Uterus (tissue), 4 donors: ENCODE results near the gene ANKRD11. TPM values are rescaled to one million over a fixed set of nuclear protein-coding genes. Genes with fewer than 3 reads are reported as not detected.
"Not testable (repeated sequence)": the region's sequence is repeated elsewhere in the genome, so short reads cannot be mapped to it uniquely, and the experiment has no call there.

Experiments used
- DNase-seq, 2 donors: peaks; one replicate each; pipeline ENCODE4 v3.0.0-alpha.2; 2019 to 2020
- H3K27ac ChIP-seq, 2 donors: fragments of 200-600 bp; sonication (generic); 1 replicate in 1 of 2; 2 replicates in 1 of 2; pipeline ENCODE4 v1.5.1; 2016 to 2018
- H3K27me3 ChIP-seq, 2 donors: fragments of 200-600 bp; sonication (generic); one replicate each; pipeline ENCODE4 v1.5.1; 2018 to 2019; ENCODE audit warnings: control low read depth in 1 of 2
- H3K36me3 ChIP-seq, 2 donors: fragments of 200-600 bp; sonication (generic); one replicate each; pipeline ENCODE4 v1.5.1; 2019; ENCODE audit warnings: control low read depth in 1 of 2
- H3K4me1 ChIP-seq, 2 donors: fragments of 200-600 bp; sonication (generic); one replicate each; pipeline ENCODE4 v1.5.1; 2018 to 2019; ENCODE audit warnings: control low read depth in 1 of 2
- H3K4me3 ChIP-seq, 2 donors: fragments of 200-600 bp; sonication (generic); 1 replicate in 1 of 2; 2 replicates in 1 of 2; pipeline ENCODE4 v1.5.1; 2018 to 2019; ENCODE audit warnings: mild to moderate bottlenecking in 1 of 2
- H3K9me3 ChIP-seq, 2 donors: fragments of 200-600 bp; sonication (generic); one replicate each; pipeline ENCODE4 v1.5.1; 2019; ENCODE audit warnings: control low read depth in 1 of 2
- CTCF ChIP-seq, 4 experiments: fragments of 200-600 bp in 2 of 4; fragments of 450-650 bp in 2 of 4; sonication (generic) in 2 of 4; IDR thresholded peaks; one replicate each; pipeline ENCODE4 v1.5.1; 2016 to 2019; ENCODE audit warnings: antibody characterized with exemption in 4 of 4, mild to moderate bottlenecking in 2 of 4, moderate library complexity in 1 of 4
- POLR2A ChIP-seq, 2 donors: fragments of 450-650 bp; IDR thresholded peaks; one replicate each; pipeline ENCODE4 v1.6.1; 2016; ENCODE audit warnings: antibody characterized with exemption in 2 of 2, mild to moderate bottlenecking in 1 of 2, moderate library complexity in 1 of 2
- intact Hi-C: fragments of 100-400 bp; cut with DNase I; formaldehyde crosslinking; loops from one replicate; pipeline ENCODE4 v1.15.1; 2023; ENCODE audit warnings: low total_unique reads
- total RNA-seq, 4 donors: library from RNA; depleted of rRNA in 3 of 4; stranded (reverse); fragments of >200 nt in 3 of 4; gene quantifications; one replicate each; pipeline versions ENCODE4 v1.1.0 to v1.2.4, GENCODE V29; 2014 to 2023
- donor health status: DM: yes; HTN: yes; CAD: no.

Gene ANKRD11
- total RNA-seq, 4 donors from 2014 or later: 20.5 to 182 (median 45.5) TPM

GRCh38 chr16:89330177-89330856, 160.0 kb downstream of the ANKRD11 start:
- Histone ChIP-seq H3K9me3 (no peaks in the 10 kb centered on the region), H3K36me3 (no peaks in the 10 kb centered on the region), H3K4me3 (no peak overlapping the region), H3K4me1 (peaks cover 15 to 35% of the 10 kb centered on the region in 2 donors), H3K27ac (no peak overlapping the region), H3K27me3 (no peaks in the 10 kb centered on the region)
- no peak for TF ChIP-seq CTCF (IDR thresholded peaks at IDR 0.05)
- TF ChIP-seq POLR2A (IDR thresholded peaks at IDR 0.05): no peak
- intact Hi-C loops: no loop called here
- no peak for DNase-seq

GRCh38 chr16:89329830-89330176, 160.6 kb downstream of the ANKRD11 start:
- peaks cover 15 to 33% of the 10 kb centered on the region in 2 donors for H3K4me1 ChIP-seq

GRCh38 chr16:89328412-89329400, 161.7 kb downstream of the ANKRD11 start:
- peaks cover 15 to 22% of the 10 kb centered on the region in 2 donors for H3K4me1 ChIP-seq
- H3K27me3 ChIP-seq, H3K36me3 ChIP-seq, H3K4me3 ChIP-seq, DNase-seq, H3K27ac ChIP-seq, H3K9me3 ChIP-seq: not testable (repeated sequence)
- intact Hi-C loops: loop anchor here (10.0 kb wide), 1 partner anchor 176 kb away; the partner anchor contains the start of gene SPG7

More at GRCh38 chr16:89329830-89330176, 160.6 kb downstream of the ANKRD11 start:
- not testable (repeated sequence) for H3K36me3 ChIP-seq, DNase-seq, H3K27me3 ChIP-seq, H3K4me3 ChIP-seq, H3K9me3 ChIP-seq, H3K27ac ChIP-seq
- intact Hi-C loops: loop anchor here (10.0 kb wide), 1 partner anchor 175 kb away; the partner anchor contains the start of gene SPG7

- no peaks in the 10 kb centered on the region for H3K36me3 ChIP-seq
- no peaks in the 10 kb centered on the region for H3K27me3 ChIP-seq
- H3K4me3 ChIP-seq: no peak overlapping the region
- no peaks in the 10 kb centered on the region for H3K9me3 ChIP-seq
- intact Hi-C loops: loop anchor here (10.0 kb wide), 1 partner anchor 178 kb away; the partner anchor contains the start of gene SPG7
- peak overlapping the region; percentile 58 for H3K27ac ChIP-seq
- DNase-seq: no peak
- no peak for TF ChIP-seq CTCF (IDR thresholded peaks at IDR 0.05)
- H3K4me1 ChIP-seq: peaks cover 8 to 18% of the 10 kb centered on the region in 2 donors
Measured at GRCh38 chr16:89326721-89327120, 163.6 kb downstream of the ANKRD11 start.

GRCh38 chr16:89325861-89326471, 164.4 kb downstream of the ANKRD11 start:
- peak; percentile 44 to 71 for DNase-seq
- Histone ChIP-seq H3K4me1 (peaks cover 12 to 18% of the 10 kb centered on the region in 2 donors), H3K9me3 (no peaks in the 10 kb centered on the region), H3K27ac (peak overlapping the region; percentile 58 to 73), H3K4me3 (no peak overlapping the region), H3K36me3 (no peaks in the 10 kb centered on the region), H3K27me3 (no peaks in the 10 kb centered on the region)
- intact Hi-C loops: loop anchor here (10.0 kb wide), 1 partner anchor 179 kb away; the partner anchor contains the start of gene SPG7
- TF ChIP-seq CTCF (IDR thresholded peaks at IDR 0.05) (no peak), POLR2A (IDR thresholded peaks at IDR 0.05) (peak in 1 of 2 donors; percentile 10)
